ENCODE data around the gene MIB1. TPM values are rescaled to one million over a fixed set of nuclear protein-coding genes. Genes with fewer than 3 reads are reported as not detected.

The MIB1 gene
- total and polyA plus RNA-seq, 9 of the 15 experiments (the other 6 are each of a cell fraction or from before 2014, with no cell fraction given) = 7.2 to 43.8 (median 23.2) TPM

- no peak; the same call in 1 of the 2 replicates for TF ChIP-seq MBD1 (CRISPR knock-in tag; IDR thresholded peaks at IDR 0.05)
- TF ChIP-seq SMAD1 (IDR thresholded peaks at IDR 0.05; ENCODE audit: low read depth, low read length, partially characterized antibody) = no peak
- TF ChIP-seq NFE2 (IDR thresholded peaks at IDR 0.05; ENCODE audit: low read depth) = no peak
- TF ChIP-seq SREBF2 (CRISPR knock-in tag; IDR thresholded peaks at IDR 0.05) = no peak
- TF ChIP-seq ZNF696 (CRISPR knock-in tag; conservative IDR thresholded peaks at IDR 0.05) = no peak
- no peak for TF ChIP-seq SREBF1 (IDR thresholded peaks at IDR 0.05; ENCODE audit: borderline replicate concordance, low read depth, low read length)
- TF ChIP-seq NFRKB (IDR thresholded peaks at IDR 0.05; ENCODE audit: low read depth) = no peak
- no peak for TF ChIP-seq YBX1 (IDR thresholded peaks at IDR 0.05)
- TF ChIP-seq ZNF398 (CRISPR knock-in tag; IDR thresholded peaks at IDR 0.05) = no peak
- TF ChIP-seq NFATC3 (IDR thresholded peaks at IDR 0.05) = no peak
- TF ChIP-seq ZNF23 (CRISPR knock-in tag; IDR thresholded peaks at IDR 0.05) = no peak
- TF ChIP-seq CHD7 (IDR thresholded peaks at IDR 0.05; ENCODE audit: low read depth, low read length) = no peak
- TF ChIP-seq SPI1 (IDR thresholded peaks at IDR 0.05; ENCODE audit: borderline replicate concordance, low read depth, low read length) = no peak
- no peak for TF ChIP-seq RHOXF2B (CRISPR knock-in tag; conservative IDR thresholded peaks at IDR 0.05)
Observed at GRCh38 chr18:21704603-21705364, 35.8 kb upstream of the MIB1 start, which contains the start of gene ABHD3 (continued).
